HUES64 (cell line): ENCODE data around the gene GREB1L.
"Not testable (repeated sequence)": the region's sequence is repeated elsewhere in the genome, so short reads cannot be mapped to it uniquely, and the experiment has no call there.

Experiments
- H3K27ac ChIP-seq: 2 replicates; pipeline ENCODE4 v1.7.0; 2013; ENCODE audit warnings: low read depth, low read length, inconsistent platforms
- H3K27me3 ChIP-seq: 2 replicates; pipeline ENCODE4 v1.6.1; 2013; ENCODE audit warnings: mild to moderate bottlenecking, low read length; ENCODE audit not compliant: insufficient read depth
- H3K36me3 ChIP-seq: 2 replicates; pipeline ENCODE4 v1.6.1; 2013; ENCODE audit warnings: mild to moderate bottlenecking, low read length; ENCODE audit not compliant: insufficient read depth
- H3K4me1 ChIP-seq: 2 replicates; pipeline ENCODE4 v1.6.1; 2013; ENCODE audit warnings: mild to moderate bottlenecking, low read length, moderate library complexity; ENCODE audit not compliant: insufficient read depth
- H3K4me3 ChIP-seq: 2 replicates; pipeline ENCODE4 v1.5.1; 2013; ENCODE audit warnings: mild to moderate bottlenecking, low read length, moderate library complexity
- H3K9ac ChIP-seq: 2 replicates; pipeline ENCODE4 v1.6.1; 2013; ENCODE audit warnings: mild to moderate bottlenecking, low read depth, low read length
- H3K9me3 ChIP-seq: 2 replicates; pipeline ENCODE4 v1.6.1; 2013; ENCODE audit warnings: low read depth, low read length; ENCODE audit not compliant: insufficient read depth
- WGBS: fragments of 150-250, 120-280 bp; methylation state at CpG from one replicate; pipeline ENCODE4 v1.1.7; 2013; ENCODE audit warnings: missing lambda C conversion rate; 5-methylcytosine and 5-hydroxymethylcytosine counted together

GREB1L gene

GRCh38 chr18:21264651-21265050, 22.6 kb downstream of the GREB1L start:
- WGBS, result no CpG with 5 or more reads among the region's 2 CpGs
- Histone ChIP-seq H3K9ac (peak overlapping the region; percentile 13; the same call in 1 of the 2 replicates), H3K36me3 (no peaks in the 10 kb centered on the region), H3K4me3 (no peak overlapping the region), H3K27ac (peak overlapping the region; percentile 78), H3K4me1 (peaks cover 70% of the 10 kb centered on the region), H3K9me3 (no peaks in the 10 kb centered on the region), H3K27me3 (no peaks in the 10 kb centered on the region)

- H3K36me3 ChIP-seq, result no peaks in the 10 kb centered on the region
- no peaks in the 10 kb centered on the region for H3K27me3 ChIP-seq
- H3K9me3 ChIP-seq, result no peaks in the 10 kb centered on the region
- no peak overlapping the region for H3K4me3 ChIP-seq
- peak overlapping the region; percentile 22; the same call in 1 of the 2 replicates for H3K9ac ChIP-seq
- 92% methylated on average over 2 of the region's 3 CpGs for whole genome bisulfite sequencing
- H3K27ac ChIP-seq, result peak overlapping the region; percentile 43; the same call in 1 of the 2 replicates
- peaks cover 58% of the 10 kb centered on the region for H3K4me1 ChIP-seq
These were observed 24.1 kb downstream of the GREB1L start for GRCh38 chr18:21265971-21266673.

- WGBS, result 87% methylated on average over 2 of the region's 2 CpGs
- Histone ChIP-seq H3K4me3 (no peak overlapping the region), H3K27me3 (no peaks in the 10 kb centered on the region), H3K9ac (no peak overlapping the region), H3K9me3 (no peaks in the 10 kb centered on the region), H3K36me3 (no peaks in the 10 kb centered on the region), H3K27ac (no peak overlapping the region), H3K4me1 (peaks cover 45% of the 10 kb centered on the region)
These were observed 25.4 kb downstream of the GREB1L start for GRCh38 chr18:21267400-21267799.

GRCh38 chr18:21269349-21269748, 27.3 kb downstream of the GREB1L start:
- no peak overlapping the region for H3K4me3 ChIP-seq
- no peak overlapping the region for H3K27ac ChIP-seq
- H3K9ac ChIP-seq, result no peak overlapping the region
- 0% methylated on average over 1 of the region's 1 CpG for WGBS
- no peaks in the 10 kb centered on the region; the same call in 1 of the 2 replicates for H3K36me3 ChIP-seq
- H3K4me1 ChIP-seq, result peaks cover 26% of the 10 kb centered on the region
- H3K9me3 ChIP-seq, result no peaks in the 10 kb centered on the region
- H3K27me3 ChIP-seq, result no peaks in the 10 kb centered on the region

- Histone ChIP-seq H3K36me3 (no peaks in the 10 kb centered on the region; the same call in 1 of the 2 replicates), H3K9ac (no peak overlapping the region), H3K27ac (no peak overlapping the region), H3K4me3 (no peak overlapping the region), H3K4me1 (peaks cover 16% of the 10 kb centered on the region), H3K9me3 (no peaks in the 10 kb centered on the region), H3K27me3 (no peaks in the 10 kb centered on the region)
- 92% methylated on average over 3 of the region's 3 CpGs for WGBS
These were observed 28.4 kb downstream of the GREB1L start for GRCh38 chr18:21270453-21270852.

GRCh38 chr18:21272016-21272579, 30.1 kb downstream of the GREB1L start:
- Histone ChIP-seq H3K36me3 (no peaks in the 10 kb centered on the region; the same call in 1 of the 2 replicates), H3K9ac (no peak overlapping the region), H3K9me3 (no peaks in the 10 kb centered on the region), H3K27me3 (no peaks in the 10 kb centered on the region), H3K4me1 (peaks cover 3% of the 10 kb centered on the region; the same call in 1 of the 2 replicates), H3K27ac (no peak overlapping the region), H3K4me3 (no peak overlapping the region)
- 83% methylated on average over 4 of the region's 4 CpGs for WGBS

GRCh38 chr18:21273568-21273967, 31.5 kb downstream of the GREB1L start:
- Histone ChIP-seq H3K36me3 (no peaks in the 10 kb centered on the region; the same call in 1 of the 2 replicates), H3K27ac (no peak overlapping the region), H3K4me1 (peaks cover 3% of the 10 kb centered on the region; the same call in 1 of the 2 replicates), H3K27me3 (no peaks in the 10 kb centered on the region), H3K4me3 (no peak overlapping the region), H3K9me3 (no peaks in the 10 kb centered on the region), H3K9ac (no peak overlapping the region)
- 79% methylated on average over 3 of the region's 3 CpGs for WGBS

- WGBS, result 97% methylated on average over 7 of the region's 7 CpGs
- no peaks in the 10 kb centered on the region for H3K27me3 ChIP-seq
- H3K4me1 ChIP-seq, result no peaks in the 10 kb centered on the region
- no peak overlapping the region for H3K9ac ChIP-seq
- no peaks in the 10 kb centered on the region for H3K9me3 ChIP-seq
- no peaks in the 10 kb centered on the region; the same call in 1 of the 2 replicates for H3K36me3 ChIP-seq
- no peak overlapping the region for H3K4me3 ChIP-seq
- H3K27ac ChIP-seq, result no peak overlapping the region
These were observed 33.6 kb downstream of the GREB1L start for GRCh38 chr18:21275645-21276044.

GRCh38 chr18:21277578-21277977, 35.5 kb downstream of the GREB1L start:
- H3K36me3 ChIP-seq, result no peaks in the 10 kb centered on the region; the same call in 1 of the 2 replicates
- WGBS, result 96% methylated on average over 4 of the region's 4 CpGs
- no peaks in the 10 kb centered on the region for H3K4me1 ChIP-seq
- H3K4me3 ChIP-seq, result no peak overlapping the region
- no peaks in the 10 kb centered on the region for H3K27me3 ChIP-seq
- no peak overlapping the region for H3K27ac ChIP-seq
- no peak overlapping the region for H3K9ac ChIP-seq
- H3K9me3 ChIP-seq, result no peaks in the 10 kb centered on the region

GRCh38 chr18:21278218-21278617, 36.2 kb downstream of the GREB1L start:
- not testable (repeated sequence) for H3K4me3 ChIP-seq, H3K4me1 ChIP-seq, H3K27me3 ChIP-seq, H3K36me3 ChIP-seq, H3K9ac ChIP-seq, H3K9me3 ChIP-seq, H3K27ac ChIP-seq
- WGBS, result 100% methylated on average over 5 of the region's 6 CpGs

- H3K4me3 ChIP-seq, result no peak overlapping the region
These were observed 39.6 kb downstream of the GREB1L start for GRCh38 chr18:21281603-21282002.

More at GRCh38 chr18:21281603-21282002, 39.6 kb downstream of the GREB1L start:
- Histone ChIP-seq H3K9ac (no peak overlapping the region), H3K4me1 (no peaks in the 10 kb centered on the region), H3K9me3 (no peaks in the 10 kb centered on the region), H3K27ac (no peak overlapping the region), H3K27me3 (no peaks in the 10 kb centered on the region), H3K36me3 (no peaks in the 10 kb centered on the region)
